ENCODE results near the gene CER1.
"Not testable (repeated sequence)": the region's sequence is repeated elsewhere in the genome, so short reads cannot be mapped to it uniquely, and the experiment has no call there.

CER1 gene

DNA sequence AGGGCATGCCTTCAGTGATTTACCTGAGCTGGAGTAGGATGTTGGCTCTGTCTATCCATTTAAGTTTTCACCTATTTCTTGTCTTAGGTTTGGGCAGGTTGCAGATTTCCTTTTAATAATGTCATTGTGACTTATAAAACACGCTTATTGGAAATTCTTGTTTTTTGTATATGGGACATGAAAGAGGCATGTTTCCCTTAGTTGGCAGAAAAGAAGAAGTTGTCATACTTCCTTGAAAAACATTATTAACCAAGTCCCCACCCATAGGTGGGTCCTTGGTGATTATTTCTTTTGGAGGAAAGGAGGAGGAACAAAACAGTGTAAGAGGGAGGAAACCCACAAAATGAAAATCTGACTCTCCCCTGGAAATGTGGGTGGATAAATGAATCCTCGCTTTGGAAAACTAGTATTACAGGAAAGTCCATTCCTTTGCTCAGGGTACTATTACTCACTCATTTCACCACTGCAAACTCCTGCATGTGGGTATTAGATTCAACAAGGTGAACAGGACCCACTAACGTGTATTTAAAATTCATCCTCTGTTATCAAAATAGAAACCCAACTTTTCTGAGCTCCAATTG, 9.3 kb downstream of the CER1 start:
- DNase-seq, result no peak

DNA sequence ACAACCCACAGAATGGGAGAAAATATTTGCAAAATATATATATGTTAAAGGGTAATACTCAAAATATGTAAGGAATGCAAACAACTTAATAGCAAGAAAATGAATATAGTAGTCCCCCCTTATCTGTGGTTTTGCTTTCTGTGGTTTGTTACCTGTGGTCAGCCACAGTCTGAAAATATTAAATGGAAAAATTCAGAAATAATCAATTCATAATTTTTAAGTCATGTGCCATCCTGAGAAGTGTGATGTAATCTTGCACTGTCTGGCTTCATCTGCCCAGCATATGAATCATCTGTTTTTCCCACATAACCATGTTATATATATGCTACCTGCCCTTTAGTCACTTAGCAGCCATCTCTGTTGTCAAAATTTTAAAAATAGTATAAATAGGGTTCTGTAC, 11.7 kb downstream of the CER1 start:
- no peak for DNase-seq

DNA sequence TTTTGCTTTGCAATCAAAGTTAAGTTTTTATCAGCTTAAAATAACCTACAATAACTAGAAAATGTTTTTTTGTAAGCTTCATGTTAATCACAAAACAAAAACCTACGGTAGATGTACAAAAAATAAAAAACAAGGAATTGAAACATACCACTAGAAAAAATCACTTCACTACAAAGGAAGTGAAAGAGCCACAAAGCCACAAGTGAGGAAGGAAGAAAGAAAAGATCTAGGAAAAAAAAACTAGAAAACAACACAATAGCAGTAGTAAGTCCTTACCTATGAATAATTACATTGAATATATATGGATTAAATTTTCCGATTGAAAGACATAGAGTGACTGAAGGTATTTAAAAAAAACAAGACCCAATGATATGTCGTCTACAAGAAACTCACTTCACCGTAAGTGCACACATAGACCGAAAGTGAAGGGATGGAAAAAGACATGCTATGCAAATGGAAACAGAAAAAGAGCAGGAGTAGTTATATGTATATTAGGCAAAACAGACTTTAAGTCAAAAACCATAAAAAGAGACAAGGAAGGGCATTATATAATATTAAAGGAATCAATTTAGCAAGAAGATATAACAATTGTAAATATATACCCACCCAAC, 15.9 kb downstream of the CER1 start:
- no peak for DNase-seq

DNA sequence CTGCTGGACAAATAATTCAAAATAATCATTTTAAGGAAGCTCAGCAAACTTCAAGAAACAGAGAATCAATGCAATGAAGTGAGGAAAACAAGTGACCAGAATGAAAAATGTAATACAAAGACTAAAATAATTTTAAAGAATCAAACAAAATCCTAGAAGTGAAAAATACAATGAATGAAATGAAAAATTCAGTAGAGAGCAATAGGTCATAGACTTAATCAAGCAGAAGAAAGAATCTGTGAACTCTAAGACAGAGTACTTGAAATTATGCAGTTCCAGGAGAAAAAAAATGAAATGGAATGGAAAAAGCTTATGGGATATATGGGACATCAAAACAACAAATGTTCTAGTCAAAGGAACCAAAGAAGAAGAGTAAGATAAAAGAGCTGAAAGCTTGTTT, 17.5 kb downstream of the CER1 start:
- DNase-seq, result no peak

DNA sequence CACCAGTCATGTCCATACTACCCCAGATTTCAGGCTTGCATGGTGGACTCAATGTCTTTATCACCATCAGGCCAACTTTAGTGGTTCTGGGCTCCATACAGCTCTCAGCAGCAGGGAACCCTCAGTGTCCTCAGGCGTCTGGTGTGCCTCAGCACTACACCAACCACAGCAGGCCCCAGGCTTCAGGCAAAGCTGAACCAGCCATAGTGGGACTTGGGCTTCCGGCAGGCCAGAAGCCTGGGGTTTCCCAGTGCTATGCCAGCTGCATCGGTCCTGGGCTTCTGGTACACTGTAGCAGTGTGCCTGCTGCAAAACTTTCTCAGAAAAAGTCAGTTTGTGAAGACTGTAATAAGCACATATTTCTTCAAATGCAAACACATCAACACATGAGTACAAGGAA, 18.3 kb downstream of the CER1 start:
- DNase-seq, result no peak

DNA sequence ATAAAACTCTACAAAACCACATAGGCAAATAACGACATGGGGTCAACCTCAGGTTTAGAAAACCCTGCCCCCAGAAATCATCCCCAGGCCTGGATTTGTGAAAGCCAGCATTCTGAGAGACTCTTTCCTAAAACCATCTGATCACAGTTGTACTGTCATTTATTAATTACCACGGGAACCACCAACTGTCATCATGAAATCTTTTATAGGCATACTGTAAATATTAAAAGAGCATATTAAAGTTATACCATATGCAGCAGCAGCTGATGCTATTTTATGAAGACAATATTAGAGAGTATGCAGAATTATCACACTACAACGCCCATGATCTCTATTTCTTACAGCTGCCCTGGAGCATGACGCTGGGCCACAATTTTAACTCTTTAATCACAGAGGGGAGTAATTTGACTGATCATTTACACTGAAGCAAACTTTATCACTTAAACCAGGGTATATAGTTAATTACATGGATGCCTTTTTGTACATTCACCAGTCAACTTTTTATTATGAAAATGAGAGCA, 20.3 kb downstream of the CER1 start:
- DNase-seq, result no peak

DNA sequence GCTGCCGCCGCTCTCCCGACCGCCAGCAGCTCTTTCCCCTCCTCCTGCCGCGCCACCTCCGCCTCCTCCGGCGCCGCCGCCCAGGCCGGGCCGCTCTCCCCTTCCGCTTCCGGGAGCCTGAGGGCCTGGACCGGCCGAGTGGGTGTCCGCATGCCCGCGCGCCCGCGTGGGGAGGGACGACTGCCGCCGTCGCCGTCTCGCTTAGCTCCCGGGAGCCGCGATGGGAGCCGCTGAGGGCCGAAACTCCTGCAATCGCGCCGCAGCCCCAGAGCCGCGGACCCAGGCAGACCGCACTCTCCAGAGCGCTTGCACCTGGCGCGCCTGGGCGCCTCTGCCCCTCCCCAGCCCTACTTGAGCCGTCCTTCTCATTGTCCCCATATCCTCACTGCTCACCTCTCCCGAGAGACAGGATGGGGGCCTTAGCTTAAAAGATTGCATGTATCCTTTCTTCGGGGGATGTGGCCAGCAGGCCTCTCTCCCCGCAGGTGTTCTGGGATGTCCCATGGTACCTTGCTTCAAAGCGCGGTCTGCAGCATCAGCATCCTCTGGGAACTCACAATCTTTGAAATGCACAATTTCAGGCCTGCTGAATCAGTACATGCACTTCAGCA, 29.2 kb downstream of the CER1 start, which contains the start of gene ZDHHC21:
ZDHHC21 (minus strand) TSS at position 182 of the 611 bp plus-strand sequence. CDS start 19,092 bp downstream, outside the sequence.
- DNase-seq, result no peak

DNA sequence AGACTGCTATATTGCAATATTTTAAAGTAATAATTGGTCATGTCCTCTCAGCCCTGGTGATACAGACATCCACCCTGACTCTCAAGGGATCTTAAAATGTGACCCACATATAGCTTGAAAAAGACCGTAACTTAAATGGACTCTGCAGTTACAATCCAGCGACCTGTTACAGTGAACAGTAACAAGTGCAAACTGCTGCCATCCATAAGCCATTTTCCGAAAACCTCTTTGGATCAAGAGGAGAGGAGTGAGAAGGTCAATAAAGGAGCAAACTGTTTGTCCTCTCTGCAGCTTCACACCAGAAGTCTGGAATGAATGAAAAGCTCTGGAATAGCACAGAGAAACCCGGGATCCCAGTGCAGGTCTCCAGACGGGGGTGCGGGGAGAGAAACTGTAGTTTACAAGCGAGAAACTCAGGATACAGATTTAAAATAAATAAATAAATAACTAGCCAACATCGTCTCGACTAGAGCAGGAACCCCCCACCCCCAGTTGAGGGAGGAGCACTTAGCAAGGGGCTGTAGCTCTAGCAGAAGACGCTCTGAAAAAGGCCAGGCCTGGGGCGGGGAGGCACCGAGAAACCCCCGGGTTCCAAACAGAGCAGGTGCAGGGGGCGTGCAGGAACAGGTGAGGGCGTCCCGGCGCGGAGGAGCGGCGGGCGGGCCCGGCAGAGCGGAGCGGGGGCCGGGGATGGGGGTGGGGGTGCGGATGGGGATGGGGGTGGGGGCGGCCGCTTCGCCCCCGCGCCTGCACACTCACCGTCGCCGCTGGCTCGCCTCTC, 29.9 kb downstream of the CER1 start:
- DNase-seq, result no peak

DNA sequence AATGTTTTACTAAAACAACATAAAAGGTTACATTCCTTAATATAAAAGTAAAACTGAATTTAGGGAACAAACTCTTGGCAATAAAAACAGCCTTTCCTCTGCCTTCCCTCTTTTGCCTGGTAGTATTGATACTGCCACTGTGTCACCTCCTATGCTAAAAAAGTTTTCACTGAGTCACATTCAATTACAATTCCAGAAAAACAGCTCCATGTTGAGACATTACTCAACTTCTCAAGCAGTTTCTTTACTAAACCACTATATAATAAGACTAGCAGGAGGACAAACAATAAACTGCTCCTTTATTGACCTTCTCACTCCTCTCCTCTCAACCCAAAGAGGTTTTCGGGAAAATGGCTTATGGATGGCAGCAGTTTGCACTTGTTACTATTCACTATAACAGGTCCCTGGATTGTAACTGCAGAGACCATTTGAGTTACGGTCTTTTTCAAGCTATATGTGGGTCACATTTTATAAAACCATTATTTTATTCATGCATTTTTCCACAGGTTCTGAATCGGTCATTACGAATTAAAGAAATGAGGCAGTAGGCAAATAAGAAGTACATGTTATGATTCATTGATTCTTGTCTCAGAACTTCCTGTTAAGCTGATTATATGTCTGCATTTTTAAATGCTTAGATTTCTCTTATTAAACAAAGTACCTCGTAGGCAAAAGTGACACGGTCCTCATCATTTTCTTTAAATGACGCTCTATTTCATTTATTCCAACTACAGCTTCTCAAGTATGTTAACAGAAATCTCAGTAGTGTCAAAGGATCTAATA, 31.4 kb downstream of the CER1 start:
- no peak for DNase-seq

DNA sequence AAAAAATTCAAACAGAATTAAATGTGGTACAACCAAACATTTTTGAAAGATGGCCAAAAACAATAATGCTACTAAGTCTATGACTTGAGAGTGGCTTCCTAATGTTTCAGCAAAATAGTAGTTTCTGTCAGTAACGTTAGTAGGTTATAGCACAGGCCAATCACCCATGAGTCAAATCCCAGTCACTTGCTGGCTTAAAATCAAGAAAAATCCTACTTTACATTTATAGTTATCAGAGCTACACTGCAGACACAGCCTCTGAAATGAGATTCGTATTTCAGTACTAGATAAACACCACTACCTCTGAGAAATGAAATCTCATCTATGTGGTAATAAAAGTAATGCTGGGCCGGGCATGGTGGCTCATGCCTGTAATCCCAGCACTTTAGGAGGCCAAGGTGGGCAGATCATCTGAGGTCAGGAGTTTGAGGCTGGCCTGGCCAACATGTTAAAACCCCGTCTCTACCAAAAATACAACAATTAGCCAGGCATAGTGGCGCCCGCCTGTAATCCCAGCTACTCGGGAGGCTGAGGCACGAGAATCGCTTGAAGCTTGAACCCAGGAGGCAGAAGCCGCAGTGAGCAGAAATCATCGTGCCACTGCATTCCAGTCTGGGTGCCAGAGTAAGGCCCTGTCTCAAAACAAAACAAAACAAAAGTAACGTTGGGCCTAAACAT, 35.4 kb downstream of the CER1 start:
- no peak for DNase-seq

DNA sequence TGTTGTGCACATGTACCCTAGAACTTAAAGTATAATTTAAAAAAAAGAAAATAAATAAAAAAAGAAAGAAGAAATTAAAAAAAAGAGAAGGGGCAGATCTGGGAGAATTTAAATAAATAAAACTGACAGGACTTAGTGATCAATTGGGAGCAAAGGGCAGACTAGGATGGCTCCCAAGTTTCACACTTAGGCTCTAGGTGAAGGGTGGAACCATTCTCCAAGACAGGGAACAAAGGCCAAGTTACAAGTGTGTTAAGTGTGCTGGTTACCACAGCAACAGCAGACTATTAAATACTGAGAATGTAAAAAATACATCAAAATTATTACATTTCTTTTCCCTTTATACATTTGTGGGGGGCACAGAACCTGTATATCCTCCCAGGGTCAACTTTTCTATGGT, 36.4 kb downstream of the CER1 start:
- no peak for DNase-seq

DNA sequence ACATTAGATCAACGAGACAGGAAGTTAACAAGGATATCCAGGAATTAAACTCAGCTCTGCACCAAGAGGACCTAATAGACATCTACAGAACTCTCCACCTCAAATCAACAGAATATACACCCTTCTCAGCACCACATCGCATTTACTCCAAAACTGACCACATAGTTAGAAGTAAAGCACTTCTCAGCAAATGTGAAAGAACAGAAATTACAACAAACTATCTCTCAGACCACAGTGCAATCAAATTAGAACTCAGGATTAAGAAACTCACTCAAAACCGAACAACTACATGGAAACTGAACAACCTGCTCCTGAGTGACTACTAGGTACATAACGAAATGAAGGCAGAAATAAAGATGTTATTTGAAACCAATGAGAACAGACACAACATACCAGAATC, 39.9 kb downstream of the CER1 start:
- DNase-seq, result not testable (repeated sequence)

DNA sequence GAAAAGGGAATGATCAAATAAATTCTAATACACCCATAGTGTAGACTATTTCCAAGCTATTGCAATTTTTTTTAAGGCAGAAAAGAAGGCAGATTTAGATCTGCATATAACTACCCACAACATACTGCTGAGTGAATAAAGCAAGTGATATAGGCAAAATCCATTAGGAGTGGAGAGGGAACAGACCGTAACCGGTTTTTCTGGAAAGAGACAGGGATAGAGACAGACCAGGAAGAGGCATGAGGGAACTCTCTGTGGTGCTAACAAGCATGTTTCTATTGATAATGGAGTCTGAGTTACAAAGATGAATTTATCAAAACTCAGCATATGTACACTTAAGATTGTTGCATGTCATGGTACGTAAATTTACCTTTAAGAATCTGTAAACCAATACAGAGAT, 43.8 kb downstream of the CER1 start:
- no peak for DNase-seq

DNA sequence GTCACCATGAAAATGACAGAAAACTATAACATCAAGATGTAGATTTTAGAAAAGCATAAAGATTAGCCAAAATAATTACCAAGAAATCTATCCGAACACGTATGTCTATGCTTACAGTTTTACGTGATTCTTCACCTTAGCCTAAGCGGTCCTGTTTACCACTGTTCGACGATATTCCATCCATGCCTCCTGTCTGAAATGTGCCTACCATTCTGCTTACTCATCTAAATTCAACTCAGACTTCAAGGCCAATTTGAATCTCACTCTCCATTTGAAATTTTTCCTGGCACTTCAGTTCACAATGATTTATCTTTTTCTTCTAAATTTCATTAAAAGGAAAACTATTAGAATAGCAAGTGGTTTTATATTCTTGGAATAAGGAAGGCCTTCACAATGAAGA, 44.7 kb downstream of the CER1 start:
- no peak for DNase-seq

DNA sequence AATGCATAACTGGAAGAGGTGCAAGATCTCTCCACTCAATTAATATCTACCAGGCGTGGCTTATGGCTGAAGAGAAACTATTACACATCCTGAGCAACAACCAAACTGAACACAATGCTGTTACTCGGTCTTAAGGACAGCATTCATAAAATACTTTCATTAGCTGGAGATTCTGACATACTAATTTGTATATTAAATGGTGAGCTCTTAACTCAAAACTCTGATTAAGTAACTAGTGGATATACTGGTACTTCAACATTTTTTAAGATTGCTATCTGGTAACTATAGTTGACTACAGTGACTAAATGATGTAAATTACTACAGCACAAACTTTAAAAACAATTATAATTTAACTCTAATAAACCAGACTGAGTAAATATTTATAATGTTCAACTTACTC, 45.1 kb downstream of the CER1 start:
- no peak for DNase-seq

DNA sequence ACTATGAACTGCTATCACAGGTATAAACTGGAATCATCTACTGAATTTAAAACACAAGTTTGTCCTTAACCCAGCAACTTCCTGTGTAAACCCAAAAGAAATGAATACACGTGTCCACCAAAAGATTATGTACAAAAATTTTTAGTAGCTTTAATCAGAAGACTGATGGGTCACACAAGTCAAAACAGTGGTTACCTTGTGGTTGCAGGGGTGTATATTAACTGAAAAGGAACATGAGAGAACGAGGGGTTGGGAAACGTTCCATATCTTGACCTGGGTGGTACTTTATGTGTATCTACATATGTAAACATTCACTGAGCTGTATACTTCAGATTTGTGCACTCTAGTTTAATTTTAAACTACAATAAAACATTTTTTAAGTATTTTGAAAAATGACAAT, 47.9 kb downstream of the CER1 start:
- DNase-seq, result no peak

DNA sequence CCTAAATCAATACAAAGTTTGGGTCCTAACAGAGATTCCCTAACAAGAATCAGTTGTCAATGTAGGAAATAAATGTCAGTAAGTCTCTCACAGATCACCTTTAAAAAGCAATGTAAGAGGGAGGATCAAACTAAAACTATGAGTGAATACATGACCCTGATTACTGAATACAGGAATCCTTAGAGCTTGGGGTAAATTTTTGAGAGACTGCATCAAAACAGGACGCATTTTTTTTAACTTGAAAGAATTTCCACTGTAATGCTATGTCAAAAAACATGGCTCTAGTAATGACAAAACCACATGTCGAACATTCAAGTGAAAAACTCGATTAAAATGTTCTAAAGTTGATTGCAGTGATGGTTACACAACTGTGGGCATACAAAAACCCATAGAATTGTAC, 51.2 kb downstream of the CER1 start:
- no peak for DNase-seq

DNA sequence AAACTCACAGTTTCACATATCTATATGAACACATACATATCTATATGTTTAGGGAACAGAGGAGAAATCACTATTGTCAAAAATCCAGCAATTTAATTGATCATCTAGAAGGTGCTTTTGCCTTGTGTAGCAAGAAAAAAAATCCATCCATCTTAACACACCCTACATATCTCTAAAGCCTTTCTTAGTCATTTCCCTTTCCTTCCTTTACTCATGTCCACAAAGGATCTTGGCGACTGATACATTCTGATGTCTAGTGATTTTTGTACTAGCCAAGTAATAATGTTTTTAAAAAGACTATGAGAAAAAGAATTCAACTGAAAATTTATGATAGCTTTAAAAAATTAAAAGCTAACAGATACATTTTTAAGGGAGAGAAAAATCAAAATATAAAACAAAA, 51.8 kb downstream of the CER1 start:
- no peak for DNase-seq
